NCI-H524 (cell line): ENCODE measurements around the gene GPR156.
"Not testable (repeated sequence)": the region's sequence is repeated elsewhere in the genome, so short reads cannot be mapped to it uniquely, and the experiment has no call there.

Experiments
- DNase-seq, 2 experiments: peaks; one replicate each; lab custom pipeline; 2025; lab: John Stamatoyannopoulos, UW

Gene GPR156

GRCh38 chr3:120274739-120275167, 10.3 kb downstream of the GPR156 start:
- DNase-seq: peak; percentile 43 to 80

GRCh38 chr3:120272286-120272685, 12.7 kb downstream of the GPR156 start:
- peak; percentile 66 to 78 for DNase-seq

GRCh38 chr3:120265989-120266388, 19.0 kb downstream of the GPR156 start:
- no peak for DNase-seq

GRCh38 chr3:120264963-120265362, 20.1 kb downstream of the GPR156 start:
- no peak for DNase-seq

GRCh38 chr3:120263792-120264191, 21.2 kb downstream of the GPR156 start:
- no peak for DNase-seq

GRCh38 chr3:120258009-120258408, 27.0 kb downstream of the GPR156 start:
- DNase-seq: no peak

- peak; percentile 42 to 78 for DNase-seq
Measured at GRCh38 chr3:120245386-120245785, 39.6 kb downstream of the GPR156 start.

- peak; percentile 61 to 70 for DNase-seq
Measured at GRCh38 chr3:120244834-120245225, 40.2 kb downstream of the GPR156 start.

GRCh38 chr3:120239644-120240043, 45.4 kb downstream of the GPR156 start:
- peak in 1 of 2 experiments; percentile 58 for DNase-seq

GRCh38 chr3:120227710-120228347, 57.2 kb downstream of the GPR156 start:
- DNase-seq: no peak

- DNase-seq: no peak
Measured at GRCh38 chr3:120224237-120224636, 60.8 kb downstream of the GPR156 start.

- DNase-seq: peak in 1 of 2 experiments; percentile 28
Measured at GRCh38 chr3:120218981-120219380, 66.0 kb downstream of the GPR156 start.

- DNase-seq: not testable (repeated sequence)
Measured at GRCh38 chr3:120216633-120217032, 68.4 kb downstream of the GPR156 start.

GRCh38 chr3:120214176-120214575, 70.8 kb downstream of the GPR156 start:
- peak; percentile 38 to 82 for DNase-seq

GRCh38 chr3:120212505-120212904, 72.5 kb downstream of the GPR156 start:
- DNase-seq: no peak

GRCh38 chr3:120209425-120209824, 75.6 kb downstream of the GPR156 start:
- no peak for DNase-seq

- no peak for DNase-seq
Measured at GRCh38 chr3:120204338-120204737, 80.7 kb downstream of the GPR156 start.

GRCh38 chr3:120203621-120204020, 81.4 kb downstream of the GPR156 start:
- no peak for DNase-seq

- peak; percentile 77 to 96 for DNase-seq
Measured at GRCh38 chr3:120203016-120203415, 82.0 kb downstream of the GPR156 start.

GRCh38 chr3:120202363-120202762, 82.7 kb downstream of the GPR156 start:
- no peak for DNase-seq

GRCh38 chr3:120200493-120201235, 84.4 kb downstream of the GPR156 start:
- peak; percentile 82 to 95 for DNase-seq

- DNase-seq: peak; percentile 31 to 83
Measured at GRCh38 chr3:120198305-120198878, 86.6 kb downstream of the GPR156 start.

- no peak for DNase-seq
Measured at GRCh38 chr3:120196812-120197211, 88.2 kb downstream of the GPR156 start.
